Liver (tissue), 9 donors: ENCODE results near the gene CERKL. TPM values are rescaled to one million over a fixed set of nuclear protein-coding genes. Genes with fewer than 3 reads are reported as not detected.

ENCODE experiments used
- DNase-seq: peaks from one replicate; pipeline ENCODE4 v3.0.0-alpha.2; 2017; ENCODE audit warnings: low spot score
- H3K27ac ChIP-seq, 2 donors: one replicate each; pipeline ENCODE4 v1.7.0; 2013; ENCODE audit warnings: inconsistent platforms in 2 of 2, low read length in 2 of 2, control low read depth in 1 of 2, low read depth in 1 of 2, mild to moderate bottlenecking in 1 of 2
- H3K27me3 ChIP-seq, 4 donors: one replicate each; pipeline versions ENCODE4 v1.6.1 to v1.7.0; 2013; ENCODE audit warnings: low read length in 3 of 4, inconsistent platforms in 1 of 4, mild to moderate bottlenecking in 1 of 4, moderate library complexity in 1 of 4; ENCODE audit not compliant: control insufficient read depth in 4 of 4, insufficient read depth in 4 of 4
- H3K36me3 ChIP-seq, 4 donors: one replicate each; pipeline versions ENCODE4 v1.6.1 to v1.7.0; 2013; ENCODE audit warnings: low read length in 3 of 4, mild to moderate bottlenecking in 3 of 4, low read depth in 1 of 4, moderate library complexity in 1 of 4; ENCODE audit not compliant: control insufficient read depth in 4 of 4, insufficient read depth in 3 of 4
- H3K4me1 ChIP-seq, 4 donors: one replicate each; pipeline versions ENCODE4 v1.6.1 to v1.7.0; 2013; ENCODE audit warnings: low read length in 3 of 4, mild to moderate bottlenecking in 3 of 4, moderate library complexity in 1 of 4; ENCODE audit not compliant: control insufficient read depth in 4 of 4, insufficient read depth in 4 of 4
- H3K4me3 ChIP-seq, 3 donors: one replicate each; pipeline versions ENCODE4 v1.6.1 to v1.7.0; 2013; ENCODE audit warnings: low read length in 3 of 3, control low read depth in 1 of 3, low read depth in 1 of 3, mild to moderate bottlenecking in 1 of 3
- H3K9ac ChIP-seq, 2 donors: one replicate each; pipeline ENCODE4 v1.7.0; 2013; ENCODE audit warnings: low read length in 2 of 2, mild to moderate bottlenecking in 2 of 2, moderate library complexity in 2 of 2, control low read depth in 1 of 2, low read depth in 1 of 2
- H3K9me3 ChIP-seq, 4 donors: one replicate each; pipeline versions ENCODE4 v1.6.1 to v1.7.0; 2013; ENCODE audit warnings: low read length in 3 of 4; ENCODE audit not compliant: control insufficient read depth in 4 of 4
- EGR1 ChIP-seq, 2 donors: IDR thresholded peaks; 2 replicates each; pipeline ENCODE4 v1.6.1; 2016 to 2018; ENCODE audit warnings: antibody characterized with exemption in 2 of 2, low read depth in 2 of 2
- FOXA1 ChIP-seq: IDR thresholded peaks from 2 replicates; pipeline ENCODE4 v1.6.1; 2016; ENCODE audit warnings: antibody characterized with exemption
- FOXA2 ChIP-seq: IDR thresholded peaks from 2 replicates; pipeline ENCODE4 v1.6.1; 2016; ENCODE audit warnings: antibody characterized with exemption
- GABPA ChIP-seq, 2 donors: IDR thresholded peaks in 1 of 2; conservative IDR thresholded peaks in 1 of 2; 2 replicates each; pipeline ENCODE4 v1.6.1; 2016; ENCODE audit warnings: antibody characterized with exemption in 2 of 2, mild to moderate bottlenecking in 1 of 2, moderate library complexity in 1 of 2
- HNF4A ChIP-seq, 2 donors: conservative IDR thresholded peaks; 2 replicates each; pipeline ENCODE4 v1.6.1; 2016; ENCODE audit warnings: antibody characterized with exemption in 2 of 2, mild to moderate bottlenecking in 2 of 2
- HNF4G ChIP-seq: IDR thresholded peaks from 2 replicates; pipeline ENCODE4 v1.6.1; 2016; ENCODE audit warnings: antibody characterized with exemption
- JUND ChIP-seq, 2 donors: IDR thresholded peaks; 2 replicates each; pipeline ENCODE4 v1.6.1; 2016; ENCODE audit warnings: antibody characterized with exemption in 2 of 2
- NR2F2 ChIP-seq: IDR thresholded peaks from 2 replicates; pipeline ENCODE4 v1.6.1; 2016; ENCODE audit warnings: antibody characterized with exemption
- RAD21 ChIP-seq, 2 donors: IDR thresholded peaks; 2 replicates each; pipeline ENCODE4 v1.6.1; 2016; ENCODE audit warnings: antibody characterized with exemption in 2 of 2, mild to moderate bottlenecking in 2 of 2
- RXRA ChIP-seq, 2 donors: IDR thresholded peaks; 2 replicates each; pipeline ENCODE4 v1.6.1; 2017 to 2018; ENCODE audit warnings: antibody characterized with exemption in 2 of 2, mild to moderate bottlenecking in 1 of 2
- SP1 ChIP-seq: IDR thresholded peaks from 2 replicates; pipeline ENCODE4 v1.6.1; 2018; ENCODE audit warnings: antibody characterized with exemption, mild to moderate bottlenecking
- TAF1 ChIP-seq: conservative IDR thresholded peaks from 2 replicates; pipeline ENCODE4 v1.6.1; 2016; ENCODE audit warnings: antibody characterized with exemption, mild to moderate bottlenecking
- YY1 ChIP-seq: IDR thresholded peaks from 2 replicates; pipeline ENCODE4 v1.6.1; 2016; ENCODE audit warnings: antibody characterized with exemption, mild to moderate bottlenecking
- WGBS: extraction: QIAGEN DNeasy Blood & Tissue Kit; methylation state at CpG from one replicate; pipeline ENCODE4 v1.1.7; 2013; 5-methylcytosine and 5-hydroxymethylcytosine counted together
- polyA plus RNA-seq, 2 donors: library from polyadenylated mRNA; stranded (reverse) in 1 of 2; unstranded in 1 of 2; fragments of 200-250 nt in 1 of 2; fragments of >200 nt in 1 of 2; fragmentation: Nextera tagmentation in 1 of 2; extraction: Ambion mirVana in 1 of 2; gene quantifications; one replicate each; pipeline versions ENCODE4 v1.2.1 to v1.2.3, GENCODE V29; 2013 to 2015
- total RNA-seq, 2 donors: library from RNA; depleted of rRNA; stranded (reverse); fragments of >200 nt; gene quantifications; one replicate each; pipeline ENCODE4 v1.2.3, GENCODE V29; 2014
- TF ChIP-seq, protein P1 (sequence below): IDR thresholded peaks from 2 replicates; pipeline ENCODE4 v1.6.1; 2016; ENCODE audit warnings: antibody characterized with exemption
- TF ChIP-seq, protein P2 (sequence below): IDR thresholded peaks from 2 replicates; pipeline ENCODE4 v1.6.1; 2016; ENCODE audit warnings: antibody characterized with exemption, mild to moderate bottlenecking
- TF ChIP-seq, protein P3 (sequence below): IDR thresholded peaks from 2 replicates; pipeline ENCODE4 v1.6.1; 2016; ENCODE audit warnings: antibody characterized with exemption
- TF ChIP-seq, protein P4 (sequence below): fragments of 150-350 bp; IDR thresholded peaks from 2 replicates; pipeline ENCODE4 v1.5.1; 2017; ENCODE audit warnings: improper control_type of control experiment, low read depth, low read length; ENCODE audit not compliant: missing input control
- TF ChIP-seq, protein P5 (sequence below): IDR thresholded peaks from 2 replicates; pipeline ENCODE4 v1.6.1; 2016; ENCODE audit warnings: antibody characterized with exemption
- donor health status: healthy.
- donor health status: healthy.
- donor health status: healthy.
- donor health status: healthy.
- donor health status: healthy.

The CERKL gene
- total and polyA plus RNA-seq, 4 donors, result 0.50 to 0.79 TPM; not detected in 2

DNA sequence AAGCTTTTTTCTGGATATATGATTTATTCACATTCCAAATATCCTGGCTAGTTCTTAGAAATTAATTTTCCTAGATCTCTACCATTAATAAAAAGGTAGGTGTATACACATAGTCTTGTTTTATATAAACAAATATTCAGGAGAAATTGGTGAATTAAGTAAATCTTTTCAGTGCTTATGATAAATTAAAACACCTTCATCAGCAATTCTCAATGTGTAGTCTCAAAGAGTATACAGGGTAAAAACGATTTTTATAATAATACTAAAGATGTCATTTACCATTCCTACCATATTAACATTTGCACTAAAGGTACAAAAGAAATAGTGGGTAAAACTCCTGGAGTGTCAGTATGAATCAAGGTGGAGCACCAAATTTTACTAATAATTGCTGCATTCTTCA lies 40.2 kb downstream of the CERKL start:
- Histone ChIP-seq H3K9me3 (no peaks in the 10 kb centered on the region), H3K4me3 (no peak overlapping the region), H3K4me1 (no peaks in the 10 kb centered on the region), H3K27me3 (no peaks in the 10 kb centered on the region), H3K36me3 (no peaks in the 10 kb centered on the region), H3K27ac (no peak overlapping the region), H3K9ac (no peak overlapping the region)
- TF ChIP-seq SP1 (no peak), JUND (IDR thresholded peaks at IDR 0.05) (no peak), HNF4G (no peak), RAD21 (IDR thresholded peaks at IDR 0.05) (no peak), RXRA (IDR thresholded peaks at IDR 0.05) (no peak), EGR1 (IDR thresholded peaks at IDR 0.05; ENCODE audit: low read depth in 2 of 2) (no peak), NR2F2 (no peak), GABPA (IDR thresholded peaks at IDR 0.05 in 1 of 2, conservative IDR thresholded peaks at IDR 0.05 in 1 of 2) (no peak), FOXA1 (no peak), YY1 (no peak), FOXA2 (no peak), HNF4A (conservative IDR thresholded peaks at IDR 0.05) (no peak), TAF1 (no peak)
- TF ChIP-seq, protein P1, sequence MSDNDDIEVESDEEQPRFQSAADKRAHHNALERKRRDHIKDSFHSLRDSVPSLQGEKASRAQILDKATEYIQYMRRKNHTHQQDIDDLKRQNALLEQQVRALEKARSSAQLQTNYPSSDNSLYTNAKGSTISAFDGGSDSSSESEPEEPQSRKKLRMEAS, result no peak
- TF ChIP-seq, protein P2, sequence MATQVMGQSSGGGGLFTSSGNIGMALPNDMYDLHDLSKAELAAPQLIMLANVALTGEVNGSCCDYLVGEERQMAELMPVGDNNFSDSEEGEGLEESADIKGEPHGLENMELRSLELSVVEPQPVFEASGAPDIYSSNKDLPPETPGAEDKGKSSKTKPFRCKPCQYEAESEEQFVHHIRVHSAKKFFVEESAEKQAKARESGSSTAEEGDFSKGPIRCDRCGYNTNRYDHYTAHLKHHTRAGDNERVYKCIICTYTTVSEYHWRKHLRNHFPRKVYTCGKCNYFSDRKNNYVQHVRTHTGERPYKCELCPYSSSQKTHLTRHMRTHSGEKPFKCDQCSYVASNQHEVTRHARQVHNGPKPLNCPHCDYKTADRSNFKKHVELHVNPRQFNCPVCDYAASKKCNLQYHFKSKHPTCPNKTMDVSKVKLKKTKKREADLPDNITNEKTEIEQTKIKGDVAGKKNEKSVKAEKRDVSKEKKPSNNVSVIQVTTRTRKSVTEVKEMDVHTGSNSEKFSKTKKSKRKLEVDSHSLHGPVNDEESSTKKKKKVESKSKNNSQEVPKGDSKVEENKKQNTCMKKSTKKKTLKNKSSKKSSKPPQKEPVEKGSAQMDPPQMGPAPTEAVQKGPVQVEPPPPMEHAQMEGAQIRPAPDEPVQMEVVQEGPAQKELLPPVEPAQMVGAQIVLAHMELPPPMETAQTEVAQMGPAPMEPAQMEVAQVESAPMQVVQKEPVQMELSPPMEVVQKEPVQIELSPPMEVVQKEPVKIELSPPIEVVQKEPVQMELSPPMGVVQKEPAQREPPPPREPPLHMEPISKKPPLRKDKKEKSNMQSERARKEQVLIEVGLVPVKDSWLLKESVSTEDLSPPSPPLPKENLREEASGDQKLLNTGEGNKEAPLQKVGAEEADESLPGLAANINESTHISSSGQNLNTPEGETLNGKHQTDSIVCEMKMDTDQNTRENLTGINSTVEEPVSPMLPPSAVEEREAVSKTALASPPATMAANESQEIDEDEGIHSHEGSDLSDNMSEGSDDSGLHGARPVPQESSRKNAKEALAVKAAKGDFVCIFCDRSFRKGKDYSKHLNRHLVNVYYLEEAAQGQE, result no peak
- TF ChIP-seq, protein P3, sequence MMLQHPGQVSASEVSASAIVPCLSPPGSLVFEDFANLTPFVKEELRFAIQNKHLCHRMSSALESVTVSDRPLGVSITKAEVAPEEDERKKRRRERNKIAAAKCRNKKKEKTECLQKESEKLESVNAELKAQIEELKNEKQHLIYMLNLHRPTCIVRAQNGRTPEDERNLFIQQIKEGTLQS, result no peak
- DNase-seq, result no peak
- 53% methylated on average over 1 of the region's 1 CpG for WGBS

DNA sequence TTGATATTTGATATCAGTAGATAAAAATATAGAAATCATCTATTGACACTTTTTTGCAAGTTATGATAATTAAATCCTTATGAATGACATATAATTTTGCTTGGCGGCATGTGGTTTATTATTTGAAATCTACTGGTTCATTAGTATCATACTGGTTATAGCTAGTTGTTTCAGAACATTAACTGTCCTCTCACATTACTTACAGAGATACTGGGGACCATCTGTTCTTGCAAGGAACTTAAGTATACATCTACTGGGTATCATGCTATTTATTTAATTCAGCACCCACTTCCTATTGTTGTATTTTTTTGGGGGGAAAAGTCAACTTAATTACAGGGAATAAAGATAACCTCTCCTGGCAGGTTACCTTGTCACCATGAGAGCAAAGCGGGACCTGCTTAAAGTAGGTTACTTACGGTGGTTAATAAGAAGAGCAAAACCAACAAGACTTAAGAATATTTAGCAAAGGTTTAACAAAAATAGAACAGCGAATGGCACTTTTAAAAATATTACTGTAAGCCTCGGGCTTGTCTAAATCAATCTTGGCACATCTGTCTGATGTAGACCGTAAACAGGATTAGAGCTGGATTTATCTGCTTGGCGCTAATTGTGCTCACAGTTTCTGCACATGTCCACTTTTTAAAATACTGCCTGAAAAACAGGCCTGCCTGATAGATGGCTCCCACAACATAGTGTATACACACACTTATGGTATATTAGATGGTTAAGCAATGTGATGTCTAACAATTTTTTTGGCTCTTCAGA lies 41.8 kb downstream of the CERKL start:
- TF ChIP-seq SP1 (no peak), JUND (IDR thresholded peaks at IDR 0.05) (no peak), EGR1 (IDR thresholded peaks at IDR 0.05; ENCODE audit: low read depth in 2 of 2) (no peak), GABPA (IDR thresholded peaks at IDR 0.05 in 1 of 2, conservative IDR thresholded peaks at IDR 0.05 in 1 of 2) (no peak), NR2F2 (no peak), TAF1 (no peak), RXRA (IDR thresholded peaks at IDR 0.05) (no peak), FOXA1 (no peak), RAD21 (IDR thresholded peaks at IDR 0.05) (no peak), FOXA2 (no peak), HNF4A (conservative IDR thresholded peaks at IDR 0.05) (no peak)
- TF ChIP-seq, protein P2, result no peak
- TF ChIP-seq, protein P1, result no peak
- TF ChIP-seq, protein P3, result no peak
- TF ChIP-seq, protein P4, sequence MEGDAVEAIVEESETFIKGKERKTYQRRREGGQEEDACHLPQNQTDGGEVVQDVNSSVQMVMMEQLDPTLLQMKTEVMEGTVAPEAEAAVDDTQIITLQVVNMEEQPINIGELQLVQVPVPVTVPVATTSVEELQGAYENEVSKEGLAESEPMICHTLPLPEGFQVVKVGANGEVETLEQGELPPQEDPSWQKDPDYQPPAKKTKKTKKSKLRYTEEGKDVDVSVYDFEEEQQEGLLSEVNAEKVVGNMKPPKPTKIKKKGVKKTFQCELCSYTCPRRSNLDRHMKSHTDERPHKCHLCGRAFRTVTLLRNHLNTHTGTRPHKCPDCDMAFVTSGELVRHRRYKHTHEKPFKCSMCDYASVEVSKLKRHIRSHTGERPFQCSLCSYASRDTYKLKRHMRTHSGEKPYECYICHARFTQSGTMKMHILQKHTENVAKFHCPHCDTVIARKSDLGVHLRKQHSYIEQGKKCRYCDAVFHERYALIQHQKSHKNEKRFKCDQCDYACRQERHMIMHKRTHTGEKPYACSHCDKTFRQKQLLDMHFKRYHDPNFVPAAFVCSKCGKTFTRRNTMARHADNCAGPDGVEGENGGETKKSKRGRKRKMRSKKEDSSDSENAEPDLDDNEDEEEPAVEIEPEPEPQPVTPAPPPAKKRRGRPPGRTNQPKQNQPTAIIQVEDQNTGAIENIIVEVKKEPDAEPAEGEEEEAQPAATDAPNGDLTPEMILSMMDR, result no peak
- TF ChIP-seq, protein P5, sequence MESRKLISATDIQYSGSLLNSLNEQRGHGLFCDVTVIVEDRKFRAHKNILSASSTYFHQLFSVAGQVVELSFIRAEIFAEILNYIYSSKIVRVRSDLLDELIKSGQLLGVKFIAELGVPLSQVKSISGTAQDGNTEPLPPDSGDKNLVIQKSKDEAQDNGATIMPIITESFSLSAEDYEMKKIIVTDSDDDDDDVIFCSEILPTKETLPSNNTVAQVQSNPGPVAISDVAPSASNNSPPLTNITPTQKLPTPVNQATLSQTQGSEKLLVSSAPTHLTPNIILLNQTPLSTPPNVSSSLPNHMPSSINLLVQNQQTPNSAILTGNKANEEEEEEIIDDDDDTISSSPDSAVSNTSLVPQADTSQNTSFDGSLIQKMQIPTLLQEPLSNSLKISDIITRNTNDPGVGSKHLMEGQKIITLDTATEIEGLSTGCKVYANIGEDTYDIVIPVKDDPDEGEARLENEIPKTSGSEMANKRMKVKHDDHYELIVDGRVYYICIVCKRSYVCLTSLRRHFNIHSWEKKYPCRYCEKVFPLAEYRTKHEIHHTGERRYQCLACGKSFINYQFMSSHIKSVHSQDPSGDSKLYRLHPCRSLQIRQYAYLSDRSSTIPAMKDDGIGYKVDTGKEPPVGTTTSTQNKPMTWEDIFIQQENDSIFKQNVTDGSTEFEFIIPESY, result no peak
- no peak overlapping the region for H3K9ac ChIP-seq
- H3K27me3 ChIP-seq, result no peaks in the 10 kb centered on the region
- no peaks in the 10 kb centered on the region for H3K4me1 ChIP-seq
- no peaks in the 10 kb centered on the region for H3K9me3 ChIP-seq
- DNase-seq, result no peak
- no peak overlapping the region for H3K4me3 ChIP-seq
- no peak overlapping the region for H3K27ac ChIP-seq
- 91% methylated on average over 7 of the region's 7 CpGs for WGBS
- H3K36me3 ChIP-seq, result no peaks in the 10 kb centered on the region
